Measurements from ENCODE around the gene OR9A2.

DNA sequence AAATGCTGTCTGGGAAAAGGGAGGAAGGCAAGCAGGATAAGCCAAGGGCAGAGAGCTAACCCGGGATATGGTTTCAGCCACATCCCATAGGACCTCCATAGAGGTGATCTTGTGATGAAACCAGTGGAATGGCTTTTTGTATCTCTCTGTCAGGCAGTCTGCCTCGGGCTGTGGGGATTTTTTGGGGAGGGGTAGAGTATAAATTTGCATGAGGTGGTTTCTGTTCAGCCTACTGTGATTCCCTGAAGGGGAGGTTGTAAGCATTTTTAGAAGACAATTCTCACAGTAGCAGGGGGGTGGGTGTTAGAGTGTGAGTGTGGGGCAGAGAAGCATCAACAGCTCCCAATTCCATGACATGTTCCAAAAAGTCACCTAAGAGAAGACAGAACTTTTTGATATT lies 11.8 kb downstream of the OR9A2 start:
- TF ChIP-seq POLR2A (IDR thresholded peaks at IDR 0.05) = no peak
- TF ChIP-seq, protein P1, sequence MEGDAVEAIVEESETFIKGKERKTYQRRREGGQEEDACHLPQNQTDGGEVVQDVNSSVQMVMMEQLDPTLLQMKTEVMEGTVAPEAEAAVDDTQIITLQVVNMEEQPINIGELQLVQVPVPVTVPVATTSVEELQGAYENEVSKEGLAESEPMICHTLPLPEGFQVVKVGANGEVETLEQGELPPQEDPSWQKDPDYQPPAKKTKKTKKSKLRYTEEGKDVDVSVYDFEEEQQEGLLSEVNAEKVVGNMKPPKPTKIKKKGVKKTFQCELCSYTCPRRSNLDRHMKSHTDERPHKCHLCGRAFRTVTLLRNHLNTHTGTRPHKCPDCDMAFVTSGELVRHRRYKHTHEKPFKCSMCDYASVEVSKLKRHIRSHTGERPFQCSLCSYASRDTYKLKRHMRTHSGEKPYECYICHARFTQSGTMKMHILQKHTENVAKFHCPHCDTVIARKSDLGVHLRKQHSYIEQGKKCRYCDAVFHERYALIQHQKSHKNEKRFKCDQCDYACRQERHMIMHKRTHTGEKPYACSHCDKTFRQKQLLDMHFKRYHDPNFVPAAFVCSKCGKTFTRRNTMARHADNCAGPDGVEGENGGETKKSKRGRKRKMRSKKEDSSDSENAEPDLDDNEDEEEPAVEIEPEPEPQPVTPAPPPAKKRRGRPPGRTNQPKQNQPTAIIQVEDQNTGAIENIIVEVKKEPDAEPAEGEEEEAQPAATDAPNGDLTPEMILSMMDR (IDR thresholded peaks at IDR 0.05) = no peak
